ENCODE results near the gene ZNF750.

ZNF750 gene

GRCh38 chr17:82872591-82873520 lies 33.0 kb upstream of the ZNF750 start:
- DNase-seq: peak in 1 of 2 donors; percentile 28

- no peak for DNase-seq
These were observed 32.1 kb upstream of the ZNF750 start for GRCh38 chr17:82871776-82872561.

- DNase-seq: peak in 1 of 2 donors; percentile 72
These were observed 31.4 kb upstream of the ZNF750 start for GRCh38 chr17:82871056-82871775.

GRCh38 chr17:82870541-82870940 lies 30.7 kb upstream of the ZNF750 start:
- DNase-seq: no peak

GRCh38 chr17:82870091-82870491 lies 30.3 kb upstream of the ZNF750 start:
- DNase-seq: no peak

GRCh38 chr17:82869536-82869935 lies 29.7 kb upstream of the ZNF750 start:
- DNase-seq: no peak

GRCh38 chr17:82868715-82869131 lies 28.9 kb upstream of the ZNF750 start:
- DNase-seq: no peak

- no peak for DNase-seq
These were observed 28.0 kb upstream of the ZNF750 start for GRCh38 chr17:82867763-82868325.

- no peak for DNase-seq
These were observed 26.9 kb upstream of the ZNF750 start for GRCh38 chr17:82866590-82867191.

- no peak for DNase-seq
These were observed 26.1 kb upstream of the ZNF750 start for GRCh38 chr17:82865774-82866395.

- DNase-seq: no peak
These were observed 25.5 kb upstream of the ZNF750 start for GRCh38 chr17:82865274-82865673.

- DNase-seq: no peak
These were observed 25.0 kb upstream of the ZNF750 start for GRCh38 chr17:82864713-82865248.

- peak; percentile 84 to 88 for DNase-seq
These were observed 24.3 kb upstream of the ZNF750 start for GRCh38 chr17:82863941-82864712.

- no peak for DNase-seq
These were observed 23.6 kb upstream of the ZNF750 start for GRCh38 chr17:82863383-82863940.

- DNase-seq: no peak
These were observed 23.0 kb upstream of the ZNF750 start for GRCh38 chr17:82862737-82863382.

GRCh38 chr17:82862191-82862590 lies 22.4 kb upstream of the ZNF750 start:
- DNase-seq: no peak

- DNase-seq: no peak
These were observed 21.6 kb upstream of the ZNF750 start for GRCh38 chr17:82861393-82861775.

GRCh38 chr17:82860606-82861392 lies 21.0 kb upstream of the ZNF750 start:
- DNase-seq: no peak
